Measurements from ENCODE around the gene PMEPA1.

PMEPA1 gene

DNA sequence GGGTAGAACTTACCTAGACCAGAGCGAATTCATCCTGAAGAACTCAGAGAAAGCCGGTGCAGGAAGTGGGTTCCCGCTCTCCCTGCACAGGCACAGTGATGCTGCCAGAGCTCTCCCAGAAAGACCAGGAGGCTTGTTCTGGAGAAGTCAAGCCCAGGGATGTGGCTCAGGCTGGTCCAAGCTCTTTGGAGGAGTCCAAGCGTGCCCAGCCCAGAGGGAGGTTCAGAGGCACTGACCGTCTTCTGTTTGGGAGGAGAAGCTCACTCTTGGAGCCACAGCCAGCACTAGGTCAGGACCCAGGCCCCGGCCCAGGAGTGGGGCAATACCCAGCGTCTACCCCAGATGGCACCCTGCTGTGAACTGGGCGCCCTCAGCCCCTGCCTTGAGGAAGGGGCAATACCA is 1.5 kb upstream of the PMEPA1 start:
- no peak for DNase-seq (ENCODE audit: low spot score)

- DNase-seq (ENCODE audit: low spot score): no peak
Measured at GRCh38 chr20:57710841-57711240, 1.0 kb upstream of the PMEPA1 start.

DNA sequence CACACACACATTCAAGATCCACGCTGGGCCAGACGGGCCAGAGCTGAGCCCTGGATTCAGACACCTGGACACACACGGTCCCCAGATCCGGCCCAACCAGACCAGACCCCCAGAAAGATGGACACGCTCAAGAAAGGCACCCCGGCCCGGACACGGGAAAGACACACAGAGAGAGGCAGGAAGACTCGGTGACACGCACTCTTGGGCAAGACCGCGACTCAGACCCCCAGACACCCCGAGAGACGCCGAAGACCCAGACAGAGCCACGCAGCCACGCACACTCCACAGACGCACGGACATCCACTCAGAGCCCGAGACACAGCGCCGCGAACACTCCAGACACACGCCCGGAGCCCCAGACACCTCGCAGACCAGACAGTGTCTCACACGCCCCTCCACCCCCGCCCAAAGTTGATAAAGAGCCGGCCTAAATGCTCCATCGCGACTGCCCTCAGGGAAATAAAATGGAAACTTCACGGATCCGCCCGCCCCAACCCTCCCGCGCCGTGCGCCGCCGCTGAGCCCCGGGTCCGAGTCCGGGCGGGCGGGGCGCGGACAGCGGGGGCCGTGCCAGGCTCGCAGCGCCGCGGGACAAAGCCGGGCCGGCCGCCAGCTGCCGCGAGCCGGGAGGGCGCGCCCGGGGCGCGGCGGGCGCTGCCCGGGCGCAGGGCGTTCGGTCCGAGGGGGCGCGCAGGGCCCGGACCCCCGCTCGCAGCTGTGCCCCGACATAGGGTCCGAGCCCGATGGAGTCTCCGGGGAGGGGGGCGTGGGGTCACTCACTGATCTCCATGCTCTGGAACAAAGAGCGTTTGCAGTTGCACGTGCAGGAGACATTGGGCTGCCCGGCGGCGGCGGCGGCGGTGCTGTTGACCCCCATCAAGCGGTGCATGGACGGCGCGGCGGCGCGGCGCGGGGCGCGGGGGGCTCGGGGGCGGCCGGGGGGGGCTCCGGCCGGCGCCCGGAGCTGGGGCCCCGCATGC is 831 bp downstream of the PMEPA1 start:
- DNase-seq (ENCODE audit: low spot score): no peak

DNA sequence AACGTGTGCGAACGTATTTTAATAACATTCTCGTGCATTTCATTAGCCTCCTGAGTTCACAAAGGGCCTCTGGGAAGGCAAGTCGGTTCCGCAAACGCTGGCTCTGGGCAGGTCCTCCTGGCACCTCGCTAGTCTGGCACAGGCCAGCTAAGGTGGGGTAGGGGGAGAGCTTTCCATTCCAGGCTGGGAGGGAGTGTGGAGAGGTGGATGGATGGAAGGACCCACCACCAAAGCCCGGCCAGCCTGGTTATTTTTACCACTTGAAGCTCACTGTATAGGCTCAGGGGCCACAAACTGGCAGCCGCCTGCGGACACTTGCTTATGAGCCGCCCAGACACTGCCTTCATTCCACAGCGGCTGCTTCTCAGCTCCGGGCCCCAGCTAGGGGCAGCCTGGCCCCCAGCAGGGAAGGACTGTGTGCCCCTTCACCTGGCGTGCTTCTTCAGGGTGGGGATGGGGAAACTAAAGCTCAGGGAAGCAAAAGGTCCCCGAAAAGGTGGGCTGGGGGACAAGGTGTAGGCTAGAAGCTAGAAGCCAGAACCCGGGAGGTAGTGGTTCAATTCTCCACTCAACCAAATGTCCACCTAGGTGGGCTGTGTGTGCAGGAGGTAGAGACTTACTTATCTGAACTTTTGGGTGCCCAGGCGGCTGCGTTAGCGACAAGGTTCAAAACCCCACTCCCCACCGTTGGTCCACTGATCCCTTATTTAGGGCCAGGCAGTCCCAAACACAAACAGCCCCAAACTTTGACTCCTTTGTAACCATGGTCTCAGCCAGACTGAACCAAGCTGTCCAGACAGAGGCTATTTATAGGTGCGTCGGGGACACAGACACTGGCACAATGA is 1.7 kb downstream of the PMEPA1 start:
- no peak for DNase-seq (ENCODE audit: low spot score)

- no peak for DNase-seq (ENCODE audit: low spot score)
Measured at GRCh38 chr20:57707320-57707719, 2.5 kb downstream of the PMEPA1 start.

GRCh38 chr20:57705127-57705899 is 4.5 kb downstream of the PMEPA1 start:
- DNase-seq (ENCODE audit: low spot score): no peak

GRCh38 chr20:57704245-57704644 is 5.6 kb downstream of the PMEPA1 start:
- DNase-seq (ENCODE audit: low spot score): no peak

GRCh38 chr20:57703013-57703412 is 6.8 kb downstream of the PMEPA1 start:
- no peak for DNase-seq (ENCODE audit: low spot score)

DNA sequence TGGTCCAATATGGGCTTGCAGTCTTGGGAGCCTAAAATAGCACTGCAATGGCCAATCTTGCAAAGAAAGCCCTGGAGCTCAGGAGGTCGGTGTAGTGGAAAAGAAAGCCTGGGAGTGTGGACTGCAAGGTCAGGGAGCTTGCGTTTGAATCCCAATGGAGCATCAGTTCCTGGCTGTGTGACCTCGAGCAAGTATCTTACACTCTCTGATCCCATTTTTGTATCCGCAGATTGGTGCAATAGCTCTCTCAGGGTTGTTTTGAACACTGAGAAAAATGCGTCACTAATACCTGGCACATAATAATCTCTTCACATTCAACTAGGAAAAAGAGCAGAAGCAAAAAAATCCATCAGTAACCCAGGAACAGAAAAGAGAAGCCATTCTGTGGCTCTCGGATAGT is 7.3 kb downstream of the PMEPA1 start:
- no peak for DNase-seq (ENCODE audit: low spot score)

DNA sequence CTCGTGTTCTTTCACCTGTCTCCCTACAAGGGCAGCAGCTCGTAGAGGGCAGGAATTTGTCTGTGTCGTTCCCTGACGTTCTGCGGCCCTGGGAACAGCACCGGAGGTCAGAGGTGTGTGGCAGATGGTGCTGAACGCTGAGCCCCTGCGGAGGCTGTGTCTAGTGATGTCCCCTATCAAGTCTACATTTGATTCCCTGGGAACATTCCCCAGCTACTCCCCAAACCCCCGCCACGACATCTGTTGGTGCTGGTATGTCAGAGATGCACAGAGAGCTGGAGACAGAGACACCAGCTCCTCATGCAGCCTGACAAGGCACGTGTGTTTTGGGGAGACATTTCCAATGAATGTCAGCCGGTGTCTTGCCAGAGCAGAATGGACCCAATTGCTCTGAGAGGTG is 7.7 kb downstream of the PMEPA1 start:
- DNase-seq (ENCODE audit: low spot score): no peak

GRCh38 chr20:57701651-57702050 is 8.2 kb downstream of the PMEPA1 start:
- DNase-seq (ENCODE audit: low spot score): peak; percentile 69

DNA sequence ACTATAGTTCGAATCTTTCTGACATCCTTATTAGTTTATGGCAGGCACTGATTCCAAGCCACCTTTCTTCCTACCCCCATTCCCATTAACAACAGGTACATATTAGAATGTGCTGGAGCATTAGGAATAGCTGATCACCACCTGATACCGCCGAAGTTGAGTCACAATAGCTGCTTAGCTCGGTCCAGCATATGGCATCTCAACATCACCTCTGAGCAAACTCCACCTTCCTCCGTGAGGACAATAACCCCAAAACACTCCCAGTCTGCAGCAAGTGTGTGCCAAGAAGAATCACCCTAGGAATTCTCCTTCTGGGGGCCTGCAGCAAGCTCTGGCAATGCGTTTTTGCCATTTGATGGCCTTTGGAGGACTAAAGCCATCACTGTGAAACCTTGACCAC is 8.7 kb downstream of the PMEPA1 start:
- peak; percentile 25 for DNase-seq (ENCODE audit: low spot score)

GRCh38 chr20:57699395-57699794 is 10.4 kb downstream of the PMEPA1 start:
- DNase-seq (ENCODE audit: low spot score): no peak

- peak; percentile 94 for DNase-seq (ENCODE audit: low spot score)
Measured at GRCh38 chr20:57698867-57699275, 10.9 kb downstream of the PMEPA1 start.

DNA sequence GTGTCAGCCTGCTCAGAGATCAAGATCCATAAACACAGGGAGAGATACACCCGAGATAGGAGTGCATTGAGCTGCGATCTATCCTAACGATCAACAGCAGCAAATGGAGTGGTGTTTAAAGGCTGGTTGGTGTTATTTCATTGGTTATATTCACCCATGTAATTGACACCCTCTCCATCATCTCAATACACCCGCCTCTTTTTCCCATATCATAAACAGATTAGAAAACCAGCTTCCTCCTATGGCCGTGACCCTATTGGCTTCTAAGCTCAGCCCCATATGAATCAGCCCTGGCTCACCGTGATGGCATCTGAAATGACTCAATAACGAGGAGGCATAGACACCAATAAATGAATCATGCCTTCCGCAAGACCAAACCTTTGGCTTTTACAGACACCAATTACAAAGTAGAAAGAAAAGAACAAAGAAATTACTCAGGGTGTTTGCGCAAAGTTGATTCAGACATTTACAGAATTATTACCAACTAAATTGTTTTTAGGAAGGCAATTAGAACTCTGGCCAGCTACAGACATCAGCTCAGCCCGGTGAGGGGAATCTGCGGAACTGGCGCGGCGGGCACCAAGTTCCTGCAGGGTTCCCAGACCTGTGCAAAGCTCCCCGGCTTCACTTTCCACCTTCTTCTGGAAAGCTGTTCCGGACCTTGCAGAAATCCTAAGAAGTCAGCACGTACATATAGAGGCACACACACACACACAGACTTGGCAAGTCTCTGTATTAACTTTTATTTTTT is 11.5 kb downstream of the PMEPA1 start:
- DNase-seq (ENCODE audit: low spot score): peak; percentile 100

DNA sequence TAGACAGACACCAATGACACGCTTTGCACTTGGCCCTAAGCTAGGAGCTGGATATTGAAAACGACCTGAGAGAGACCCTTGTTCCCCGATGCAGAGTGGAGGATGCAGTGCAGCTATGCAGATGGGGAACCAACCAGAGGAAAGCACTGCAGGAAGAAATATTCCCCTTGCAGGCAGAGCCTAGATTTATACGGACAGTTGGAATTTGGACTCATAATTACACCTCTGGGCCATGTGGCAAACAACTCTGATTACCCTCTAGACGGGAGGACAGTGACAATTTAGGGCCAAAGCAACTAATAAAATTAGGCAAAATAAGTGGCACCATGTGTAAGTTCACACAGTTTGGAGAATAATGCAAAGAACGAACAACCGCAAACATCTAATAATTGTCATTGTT is 12.3 kb downstream of the PMEPA1 start:
- peak; percentile 59 for DNase-seq (ENCODE audit: low spot score)

GRCh38 chr20:57696401-57696961 is 13.3 kb downstream of the PMEPA1 start:
- DNase-seq (ENCODE audit: low spot score): no peak

DNA sequence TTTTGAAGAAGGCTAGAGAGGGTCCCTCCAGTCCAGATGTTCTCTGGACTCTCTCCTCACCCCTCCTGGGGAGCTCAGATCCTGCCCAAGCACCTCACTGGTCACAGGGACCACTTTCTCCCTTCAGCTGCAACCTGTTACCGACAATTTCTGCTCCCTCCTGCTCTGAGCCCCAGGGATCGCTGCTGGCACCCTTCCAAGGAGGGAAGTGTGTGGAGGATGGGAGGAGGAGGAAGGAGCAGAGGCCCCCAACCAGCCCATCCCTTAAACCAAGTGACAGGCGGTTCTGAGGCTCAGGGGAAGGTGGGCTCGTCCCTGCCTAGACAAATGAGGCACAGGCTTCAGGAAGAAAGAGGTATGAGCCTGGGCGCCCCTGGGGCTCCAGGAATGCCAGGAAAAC is 13.9 kb downstream of the PMEPA1 start:
- DNase-seq (ENCODE audit: low spot score): no peak

DNA sequence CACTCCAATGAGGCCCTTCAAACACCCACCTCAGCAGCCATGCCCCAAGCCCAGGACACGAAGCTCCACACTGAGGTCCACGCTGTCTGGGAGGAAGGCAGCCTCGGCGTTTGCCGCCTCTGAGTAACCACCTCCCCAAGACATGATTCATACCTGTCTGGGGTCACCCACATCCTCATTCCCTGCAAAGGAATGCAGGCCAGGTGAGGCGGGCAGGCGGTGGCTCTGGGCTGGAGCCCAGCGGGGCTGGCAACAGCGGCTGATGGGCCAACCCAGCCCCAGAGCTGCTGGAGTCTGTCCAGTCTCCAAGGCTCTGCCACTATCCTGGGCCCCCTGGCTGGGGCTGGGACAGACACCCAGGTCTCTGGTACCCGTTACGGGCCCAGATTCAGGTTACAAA is 14.8 kb downstream of the PMEPA1 start:
- DNase-seq (ENCODE audit: low spot score): peak; percentile 95

DNA sequence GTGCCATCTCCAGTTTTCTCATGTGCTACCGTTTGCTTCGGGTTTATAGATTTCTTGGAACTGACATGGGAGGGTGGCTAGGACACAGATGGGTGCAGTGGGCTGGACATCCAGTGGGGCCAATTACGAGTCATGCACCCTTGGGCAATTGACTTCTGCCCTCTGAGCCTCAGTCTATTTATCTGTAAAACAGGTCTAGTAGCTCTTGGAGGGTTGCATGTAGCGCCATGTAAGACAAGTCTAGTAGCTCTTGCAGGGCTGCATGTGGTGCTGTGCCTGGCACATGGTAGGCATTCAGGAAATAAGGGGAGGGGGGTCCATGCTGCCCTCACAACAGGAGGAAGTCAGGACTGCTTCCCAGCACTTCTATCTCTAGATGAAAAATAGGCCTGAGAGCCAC is 15.3 kb downstream of the PMEPA1 start:
- DNase-seq (ENCODE audit: low spot score): no peak

DNA sequence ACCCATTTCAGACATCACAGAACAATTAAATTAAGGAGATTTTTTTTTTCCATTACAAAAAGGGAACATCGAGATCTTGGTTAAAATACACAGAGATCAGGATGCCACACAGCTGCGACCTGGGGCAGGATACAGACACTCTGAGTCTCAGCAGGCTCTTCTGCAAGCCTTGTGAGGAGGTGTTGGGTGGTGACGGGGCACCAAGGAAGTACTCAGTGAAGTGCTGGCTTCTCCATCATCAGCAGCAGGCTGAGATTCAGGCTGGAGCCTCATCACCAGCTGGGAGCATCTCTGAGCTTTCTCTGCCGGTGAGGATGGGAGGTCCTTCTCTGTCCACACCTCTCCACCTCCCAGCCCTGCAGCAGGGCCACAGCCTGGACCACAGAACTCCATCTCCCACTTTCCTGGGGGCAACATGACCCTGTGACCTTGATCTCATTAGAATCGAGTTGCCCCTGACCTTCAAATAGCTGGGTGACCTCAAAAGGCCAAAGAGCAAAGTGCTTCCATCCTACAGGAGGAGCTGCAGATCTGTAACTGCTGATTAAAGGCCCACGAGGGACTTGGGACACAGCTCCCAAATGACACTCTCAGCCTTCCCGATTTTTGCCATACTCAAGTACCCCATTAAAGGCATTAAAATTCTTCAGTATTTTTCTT is 16.0 kb downstream of the PMEPA1 start:
- DNase-seq (ENCODE audit: low spot score): peak; percentile 29
